ENCODE data around the gene SUCLG2.

SUCLG2 gene

DNA sequence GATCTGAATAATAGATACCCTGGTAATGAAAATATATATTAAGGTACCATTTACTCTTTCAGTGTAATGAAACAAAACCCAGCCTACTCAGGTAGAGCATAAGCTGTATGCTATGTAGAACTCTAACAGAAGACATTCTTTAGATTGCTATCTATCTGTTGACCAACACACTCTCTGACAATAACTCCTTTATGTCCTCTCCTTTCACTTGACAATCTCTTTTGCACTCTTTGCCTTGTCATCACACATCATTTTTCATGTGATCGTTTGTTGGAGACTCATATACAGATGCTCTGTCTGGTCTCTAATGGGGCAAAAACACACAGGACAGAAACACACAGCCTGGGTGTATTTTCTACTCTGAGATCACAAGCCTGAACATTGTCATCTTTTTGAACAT lies 35.4 kb upstream of the SUCLG2 start:
- Histone ChIP-seq H3K27ac (replicated peaks) (no peak overlapping the region), H3K4me3 (replicated peaks; ENCODE audit: insufficient read depth, low read length) (no peak overlapping the region), H3K27me3 (ENCODE audit: insufficient read depth, poor library complexity, severe bottlenecking) (no peaks in the 10 kb centered on the region)
- TF ChIP-seq GABPA (IDR thresholded peaks at IDR 0.05; ENCODE audit: low read depth): no peak
- no peak for TF ChIP-seq SPI1 (IDR thresholded peaks at IDR 0.05; ENCODE audit: borderline replicate concordance, low read depth)
- TF ChIP-seq, protein P1, sequence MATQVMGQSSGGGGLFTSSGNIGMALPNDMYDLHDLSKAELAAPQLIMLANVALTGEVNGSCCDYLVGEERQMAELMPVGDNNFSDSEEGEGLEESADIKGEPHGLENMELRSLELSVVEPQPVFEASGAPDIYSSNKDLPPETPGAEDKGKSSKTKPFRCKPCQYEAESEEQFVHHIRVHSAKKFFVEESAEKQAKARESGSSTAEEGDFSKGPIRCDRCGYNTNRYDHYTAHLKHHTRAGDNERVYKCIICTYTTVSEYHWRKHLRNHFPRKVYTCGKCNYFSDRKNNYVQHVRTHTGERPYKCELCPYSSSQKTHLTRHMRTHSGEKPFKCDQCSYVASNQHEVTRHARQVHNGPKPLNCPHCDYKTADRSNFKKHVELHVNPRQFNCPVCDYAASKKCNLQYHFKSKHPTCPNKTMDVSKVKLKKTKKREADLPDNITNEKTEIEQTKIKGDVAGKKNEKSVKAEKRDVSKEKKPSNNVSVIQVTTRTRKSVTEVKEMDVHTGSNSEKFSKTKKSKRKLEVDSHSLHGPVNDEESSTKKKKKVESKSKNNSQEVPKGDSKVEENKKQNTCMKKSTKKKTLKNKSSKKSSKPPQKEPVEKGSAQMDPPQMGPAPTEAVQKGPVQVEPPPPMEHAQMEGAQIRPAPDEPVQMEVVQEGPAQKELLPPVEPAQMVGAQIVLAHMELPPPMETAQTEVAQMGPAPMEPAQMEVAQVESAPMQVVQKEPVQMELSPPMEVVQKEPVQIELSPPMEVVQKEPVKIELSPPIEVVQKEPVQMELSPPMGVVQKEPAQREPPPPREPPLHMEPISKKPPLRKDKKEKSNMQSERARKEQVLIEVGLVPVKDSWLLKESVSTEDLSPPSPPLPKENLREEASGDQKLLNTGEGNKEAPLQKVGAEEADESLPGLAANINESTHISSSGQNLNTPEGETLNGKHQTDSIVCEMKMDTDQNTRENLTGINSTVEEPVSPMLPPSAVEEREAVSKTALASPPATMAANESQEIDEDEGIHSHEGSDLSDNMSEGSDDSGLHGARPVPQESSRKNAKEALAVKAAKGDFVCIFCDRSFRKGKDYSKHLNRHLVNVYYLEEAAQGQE (IDR thresholded peaks at IDR 0.05; ENCODE audit: insufficient replicate concordance, low read depth): no peak
- no peak for TF ChIP-seq POLR2AphosphoS5 (IDR thresholded peaks at IDR 0.05; ENCODE audit: low read depth)
- no peak for DNase-seq (ENCODE audit: low read depth in 1 of 2, low spot score in 1 of 2)

- Histone ChIP-seq H3K4me3 (replicated peaks; ENCODE audit: insufficient read depth, low read length) (no peak overlapping the region), H3K27me3 (ENCODE audit: insufficient read depth, poor library complexity, severe bottlenecking) (no peaks in the 10 kb centered on the region), H3K27ac (replicated peaks) (no peak overlapping the region)
- no peak for DNase-seq (ENCODE audit: low read depth in 1 of 2, low spot score in 1 of 2)
- TF ChIP-seq, protein P1 (IDR thresholded peaks at IDR 0.05; ENCODE audit: insufficient replicate concordance, low read depth): no peak
These were observed 33.8 kb upstream of the SUCLG2 start for GRCh38 chr3:67688231-67688630.

DNA sequence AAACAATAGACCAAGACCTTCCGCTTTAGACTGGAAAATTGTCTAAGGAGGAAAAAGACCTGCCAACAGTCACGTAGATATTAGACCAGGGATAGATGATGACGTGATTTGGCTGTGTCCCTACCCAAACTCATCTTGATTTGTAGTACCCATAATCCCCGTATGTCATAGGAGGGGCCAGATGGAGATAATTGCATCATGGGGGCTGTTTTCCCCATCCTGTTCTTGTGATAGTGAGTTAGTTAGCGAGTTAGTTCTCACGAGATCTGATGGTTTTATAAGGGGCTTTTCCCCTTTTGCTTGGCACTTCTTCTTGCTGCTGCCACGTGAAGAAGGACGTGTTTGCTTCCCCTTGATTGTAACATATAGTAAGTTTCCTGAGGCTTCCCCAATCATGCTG lies 31.7 kb upstream of the SUCLG2 start:
- no peak for DNase-seq (ENCODE audit: low read depth in 1 of 2, low spot score in 1 of 2)

More for the DNA sequence above, 31.7 kb upstream of the SUCLG2 start:
- no peak overlapping the region for H3K27ac ChIP-seq (replicated peaks)
- no peak overlapping the region for H3K4me3 ChIP-seq (replicated peaks; ENCODE audit: insufficient read depth, low read length)
- TF ChIP-seq, protein P1 (IDR thresholded peaks at IDR 0.05; ENCODE audit: insufficient replicate concordance, low read depth): no peak
- TF ChIP-seq POLR2AphosphoS5 (IDR thresholded peaks at IDR 0.05; ENCODE audit: low read depth) (no peak), SPI1 (IDR thresholded peaks at IDR 0.05; ENCODE audit: borderline replicate concordance, low read depth) (no peak), GABPA (IDR thresholded peaks at IDR 0.05; ENCODE audit: low read depth) (no peak), CTCF (IDR thresholded peaks at IDR 0.05; ENCODE audit: insufficient read depth, low read length) (no peak)
- no peaks in the 10 kb centered on the region for H3K27me3 ChIP-seq (ENCODE audit: insufficient read depth, poor library complexity, severe bottlenecking)

All from HL-60 (cell line).